Measurements from ENCODE around the gene ARHGAP32.
"Not testable (repeated sequence)": the region's sequence is repeated elsewhere in the genome, so short reads cannot be mapped to it uniquely, and the experiment has no call there.

The ARHGAP32 gene

GRCh38 chr11:128921793-128922192 is 270.3 kb downstream of the ARHGAP32 start:
- Histone ChIP-seq H3K9me3 (ENCODE audit: control insufficient read depth, low read length) (no peaks in the 10 kb centered on the region), H3K27me3 (replicated peaks; ENCODE audit: control insufficient read depth, insufficient read depth, low read length, poor library complexity, severe bottlenecking) (no peaks in the 10 kb centered on the region)
- DNase-seq, result no peak

DNA sequence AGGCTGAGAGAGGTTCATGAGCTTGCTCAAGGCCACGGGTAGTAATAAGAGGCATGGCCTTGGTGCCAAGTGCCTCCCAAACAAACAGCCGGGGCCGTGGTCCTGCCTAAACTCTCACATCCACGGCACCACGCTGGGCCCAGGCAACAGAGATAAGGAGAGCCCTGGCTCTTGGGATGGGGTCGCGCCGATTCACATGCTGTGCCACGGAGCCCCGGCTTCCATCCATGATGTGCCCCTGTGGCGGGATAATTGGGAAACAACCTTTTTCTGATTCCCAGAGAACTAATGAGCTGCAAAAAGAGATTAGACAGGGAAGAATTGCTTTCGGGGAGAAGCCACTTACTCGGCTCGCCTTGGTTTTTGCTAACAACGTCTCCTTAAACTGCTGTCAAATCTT is 271.5 kb downstream of the ARHGAP32 start:
- no peaks in the 10 kb centered on the region for H3K9me3 ChIP-seq (ENCODE audit: control insufficient read depth, low read length)
- DNase-seq, result no peak
- H3K27ac ChIP-seq (ENCODE audit: insufficient read depth, low read length, poor library complexity, severe bottlenecking), result no peak overlapping the region
- no peaks in the 10 kb centered on the region for H3K4me1 ChIP-seq (ENCODE audit: control insufficient read depth, insufficient read depth, low read length, poor library complexity, severe bottlenecking)
- no peaks in the 10 kb centered on the region for H3K27me3 ChIP-seq (replicated peaks; ENCODE audit: control insufficient read depth, insufficient read depth, low read length, poor library complexity, severe bottlenecking)
- H3K4me3 ChIP-seq (ENCODE audit: insufficient read depth, low read depth, low read length, poor library complexity, severe bottlenecking), result no peak overlapping the region
- H3K36me3 ChIP-seq (ENCODE audit: control insufficient read depth, insufficient read depth, low read length), result no peaks in the 10 kb centered on the region

More at GRCh38 chr11:128921793-128922192, 270.3 kb downstream of the ARHGAP32 start:
- H3K4me3 ChIP-seq (ENCODE audit: insufficient read depth, low read depth, low read length, poor library complexity, severe bottlenecking), result no peak overlapping the region
- no peak overlapping the region for H3K27ac ChIP-seq (ENCODE audit: insufficient read depth, low read length, poor library complexity, severe bottlenecking)
- no peaks in the 10 kb centered on the region for H3K36me3 ChIP-seq (ENCODE audit: control insufficient read depth, insufficient read depth, low read length)
- H3K4me1 ChIP-seq (ENCODE audit: control insufficient read depth, insufficient read depth, low read length, poor library complexity, severe bottlenecking), result no peaks in the 10 kb centered on the region

DNA sequence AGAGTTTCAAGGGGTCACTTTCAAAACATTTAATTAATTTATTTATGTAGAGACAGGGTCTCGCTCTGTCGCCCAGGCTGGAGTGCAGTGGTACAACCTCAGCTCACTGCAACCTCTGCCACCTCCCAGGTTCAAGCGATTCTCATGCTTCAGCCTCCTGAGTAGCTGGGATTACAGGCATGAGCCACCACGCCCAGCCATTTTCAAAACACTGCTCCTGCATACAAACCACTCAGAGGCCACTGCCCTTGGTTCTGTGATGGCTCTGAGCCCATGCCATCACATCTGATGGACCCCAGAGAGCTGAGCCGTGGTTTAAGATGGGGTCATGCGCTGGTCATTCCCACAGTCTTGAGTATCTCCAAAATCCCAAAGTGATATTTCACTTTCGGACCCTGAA is 272.5 kb downstream of the ARHGAP32 start:
- not testable (repeated sequence) for H3K27me3 ChIP-seq (replicated peaks; ENCODE audit: control insufficient read depth, insufficient read depth, low read length, poor library complexity, severe bottlenecking); H3K27ac ChIP-seq (ENCODE audit: insufficient read depth, low read length, poor library complexity, severe bottlenecking)

GRCh38 chr11:128919216-128919615 is 272.9 kb downstream of the ARHGAP32 start:
- Histone ChIP-seq H3K4me3 (ENCODE audit: insufficient read depth, low read depth, low read length, poor library complexity, severe bottlenecking) (no peak overlapping the region), H3K36me3 (ENCODE audit: control insufficient read depth, insufficient read depth, low read length) (no peaks in the 10 kb centered on the region), H3K9me3 (ENCODE audit: control insufficient read depth, low read length) (no peaks in the 10 kb centered on the region), H3K27me3 (replicated peaks; ENCODE audit: control insufficient read depth, insufficient read depth, low read length, poor library complexity, severe bottlenecking) (no peaks in the 10 kb centered on the region), H3K27ac (ENCODE audit: insufficient read depth, low read length, poor library complexity, severe bottlenecking) (no peak overlapping the region), H3K4me1 (ENCODE audit: control insufficient read depth, insufficient read depth, low read length, poor library complexity, severe bottlenecking) (no peaks in the 10 kb centered on the region)
- no peak for DNase-seq

More for the DNA sequence above, 272.5 kb downstream of the ARHGAP32 start:
- not testable (repeated sequence) for H3K36me3 ChIP-seq (ENCODE audit: control insufficient read depth, insufficient read depth, low read length); H3K4me3 ChIP-seq (ENCODE audit: insufficient read depth, low read depth, low read length, poor library complexity, severe bottlenecking); H3K4me1 ChIP-seq (ENCODE audit: control insufficient read depth, insufficient read depth, low read length, poor library complexity, severe bottlenecking); DNase-seq; H3K9me3 ChIP-seq (ENCODE audit: control insufficient read depth, low read length)

DNA sequence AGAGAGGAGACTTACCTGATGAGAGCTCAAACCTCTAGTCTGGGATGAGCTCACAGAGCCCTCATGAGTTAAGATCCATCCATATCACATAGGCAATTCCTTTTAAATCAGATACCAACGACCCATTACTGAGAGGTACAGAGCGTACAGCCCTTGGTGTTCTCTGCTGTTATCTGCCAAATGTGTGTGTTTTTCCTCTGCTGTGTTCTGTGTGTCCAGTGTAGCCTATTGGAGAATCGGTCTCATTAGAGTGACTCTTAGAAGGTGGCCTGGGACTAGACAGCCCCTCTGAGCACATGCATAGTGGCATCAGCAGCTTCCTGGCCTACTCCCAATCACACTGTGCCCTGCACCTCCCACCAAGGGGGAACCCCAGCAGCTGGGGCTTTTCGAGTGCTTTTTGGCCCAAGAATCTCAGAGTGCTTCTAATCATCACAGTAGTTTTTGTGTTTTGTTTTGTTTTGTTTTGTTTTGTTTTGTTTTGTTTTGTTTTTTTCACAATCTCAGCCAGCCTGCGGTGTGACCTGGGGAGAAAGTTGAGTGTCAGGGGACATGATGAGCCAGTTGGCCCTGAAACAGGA is 274.9 kb downstream of the ARHGAP32 start:
- Histone ChIP-seq H3K4me3 (ENCODE audit: insufficient read depth, low read depth, low read length, poor library complexity, severe bottlenecking) (no peak overlapping the region), H3K27me3 (replicated peaks; ENCODE audit: control insufficient read depth, insufficient read depth, low read length, poor library complexity, severe bottlenecking) (peaks cover 3% of the 10 kb centered on the region), H3K36me3 (ENCODE audit: control insufficient read depth, insufficient read depth, low read length) (no peaks in the 10 kb centered on the region), H3K9me3 (ENCODE audit: control insufficient read depth, low read length) (no peaks in the 10 kb centered on the region), H3K4me1 (ENCODE audit: control insufficient read depth, insufficient read depth, low read length, poor library complexity, severe bottlenecking) (no peaks in the 10 kb centered on the region), H3K27ac (ENCODE audit: insufficient read depth, low read length, poor library complexity, severe bottlenecking) (no peak overlapping the region)
- no peak for DNase-seq

DNA sequence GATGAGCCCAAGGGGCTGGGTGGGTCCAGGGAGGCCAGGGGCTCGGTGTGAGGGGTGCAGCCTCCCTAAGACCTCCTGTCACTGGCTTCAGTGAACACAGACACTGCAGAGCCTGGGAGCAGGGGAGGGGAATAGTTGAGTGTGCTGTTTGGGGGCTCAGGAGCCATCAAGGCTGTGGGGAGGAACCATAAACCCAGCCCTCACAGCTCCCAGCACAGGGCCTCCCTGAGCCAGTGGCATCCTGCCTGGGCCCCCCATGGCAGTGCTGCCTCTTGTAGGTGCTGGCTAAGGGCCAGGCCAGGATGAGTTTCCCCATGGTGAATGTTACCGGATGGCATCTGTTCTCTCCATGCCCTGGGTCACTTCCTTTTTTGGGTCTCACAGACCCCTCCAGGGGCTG is 275.4 kb downstream of the ARHGAP32 start:
- Histone ChIP-seq H3K27ac (ENCODE audit: insufficient read depth, low read length, poor library complexity, severe bottlenecking) (no peak overlapping the region), H3K9me3 (ENCODE audit: control insufficient read depth, low read length) (no peaks in the 10 kb centered on the region), H3K4me1 (ENCODE audit: control insufficient read depth, insufficient read depth, low read length, poor library complexity, severe bottlenecking) (no peaks in the 10 kb centered on the region), H3K27me3 (replicated peaks; ENCODE audit: control insufficient read depth, insufficient read depth, low read length, poor library complexity, severe bottlenecking) (peaks cover 3% of the 10 kb centered on the region), H3K4me3 (ENCODE audit: insufficient read depth, low read depth, low read length, poor library complexity, severe bottlenecking) (no peak overlapping the region), H3K36me3 (ENCODE audit: control insufficient read depth, insufficient read depth, low read length) (no peaks in the 10 kb centered on the region)
- DNase-seq, result no peak

DNA sequence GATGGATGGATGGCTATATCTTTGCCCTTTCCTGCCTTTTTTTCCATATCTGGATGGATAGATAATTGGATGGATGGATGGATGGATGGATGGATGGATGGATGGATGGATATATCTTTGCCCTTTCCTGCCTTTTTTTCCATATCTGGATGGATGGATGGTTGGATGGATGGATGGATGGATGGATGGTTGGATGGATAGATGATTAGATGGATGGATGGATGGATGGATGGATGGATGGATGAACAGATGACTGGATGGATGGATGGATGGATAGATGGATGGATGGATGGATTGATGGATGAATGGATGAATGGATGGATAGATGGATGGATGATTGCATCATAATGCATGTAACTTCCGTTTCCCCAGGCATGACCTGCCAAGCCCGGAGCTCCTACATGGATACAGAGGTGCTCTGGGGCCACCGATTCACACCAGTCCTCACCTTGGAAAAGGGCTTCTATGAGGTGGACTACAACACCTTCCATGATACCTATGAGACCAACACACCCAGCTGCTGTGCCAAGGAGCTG is 276.0 kb downstream of the ARHGAP32 start:
- no peak overlapping the region for H3K4me3 ChIP-seq (ENCODE audit: insufficient read depth, low read depth, low read length, poor library complexity, severe bottlenecking)
- no peak for DNase-seq
- peaks cover 3% of the 10 kb centered on the region for H3K27me3 ChIP-seq (replicated peaks; ENCODE audit: control insufficient read depth, insufficient read depth, low read length, poor library complexity, severe bottlenecking)
- H3K36me3 ChIP-seq (ENCODE audit: control insufficient read depth, insufficient read depth, low read length), result no peaks in the 10 kb centered on the region
- no peaks in the 10 kb centered on the region for H3K4me1 ChIP-seq (ENCODE audit: control insufficient read depth, insufficient read depth, low read length, poor library complexity, severe bottlenecking)
- H3K27ac ChIP-seq (ENCODE audit: insufficient read depth, low read length, poor library complexity, severe bottlenecking), result no peak overlapping the region
- H3K9me3 ChIP-seq (ENCODE audit: control insufficient read depth, low read length), result no peaks in the 10 kb centered on the region

DNA sequence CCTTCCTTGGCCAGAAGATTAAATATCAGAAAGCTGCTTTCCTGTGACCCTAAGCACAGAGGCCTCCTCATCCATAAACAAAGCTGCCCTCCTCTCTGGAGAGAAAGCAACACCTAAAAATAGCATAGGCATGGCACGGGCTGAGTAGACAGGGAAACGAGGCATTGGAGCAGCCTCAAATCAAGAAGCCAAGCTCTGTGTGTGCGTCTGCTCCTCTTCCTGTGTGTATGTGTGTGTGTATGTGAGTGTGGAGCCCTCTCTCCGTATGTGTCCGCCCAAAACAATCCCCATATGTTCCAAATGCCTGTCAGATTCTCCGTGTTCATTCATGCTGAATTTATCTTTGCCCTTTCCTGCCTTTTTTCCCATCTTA is 277.0 kb downstream of the ARHGAP32 start:
- Histone ChIP-seq H3K4me3 (ENCODE audit: insufficient read depth, low read depth, low read length, poor library complexity, severe bottlenecking) (no peak overlapping the region), H3K27ac (ENCODE audit: insufficient read depth, low read length, poor library complexity, severe bottlenecking) (no peak overlapping the region), H3K36me3 (ENCODE audit: control insufficient read depth, insufficient read depth, low read length) (no peaks in the 10 kb centered on the region), H3K4me1 (ENCODE audit: control insufficient read depth, insufficient read depth, low read length, poor library complexity, severe bottlenecking) (no peaks in the 10 kb centered on the region), H3K9me3 (ENCODE audit: control insufficient read depth, low read length) (no peaks in the 10 kb centered on the region), H3K27me3 (replicated peaks; ENCODE audit: control insufficient read depth, insufficient read depth, low read length, poor library complexity, severe bottlenecking) (peaks cover 3% of the 10 kb centered on the region)
- DNase-seq, result no peak
